Type B pancreatic cell (in vitro differentiated cells): ENCODE data around the gene CSTF2T. TPM values are rescaled to one million over a fixed set of nuclear protein-coding genes. Genes with fewer than 3 reads are reported as not detected.

Experiments used
- DNase-seq: peaks from one replicate; pipeline ENCODE4 v3.0.0; 2021; ENCODE audit warnings: mixed read lengths; ENCODE audit not compliant: unreplicated experiment; ENCODE audit errors: extremely low spot score
- H3K27ac Mint-ChIP-seq: 2 replicates; pipeline ENCODE4 v1.8.0; 2021; ENCODE audit warnings: mild to moderate bottlenecking, mixed read lengths
- H3K27me3 Mint-ChIP-seq: 2 replicates; pipeline ENCODE4 v1.8.0; 2021; ENCODE audit warnings: mixed read lengths
- H3K36me3 Mint-ChIP-seq: 2 replicates; pipeline ENCODE4 v1.8.0; 2021; ENCODE audit warnings: mixed read lengths
- H3K4me1 Mint-ChIP-seq: one replicate; pipeline ENCODE4 v1.8.0; 2021; ENCODE audit warnings: mixed read lengths; ENCODE audit not compliant: unreplicated experiment
- H3K4me3 Mint-ChIP-seq: 2 replicates; pipeline ENCODE4 v1.8.0; 2021; ENCODE audit warnings: mild to moderate bottlenecking, mixed read lengths
- H3K9me3 Mint-ChIP-seq: 2 replicates; pipeline ENCODE4 v1.8.0; 2021; ENCODE audit warnings: mixed read lengths
- total RNA-seq: library from RNA; stranded (reverse); gene quantifications from 2 replicates; pipeline ENCODE4 v1.2.1, GENCODE V29; 2021; ENCODE audit warnings: low replicate concordance
- TF ChIP-seq, protein P1 (sequence below): fragments of 200-600 bp; sonication (generic); conservative IDR thresholded peaks from 2 replicates; pipeline ENCODE4 v1.5.0; 2021; ENCODE audit warnings: antibody characterized with exemption, mild to moderate bottlenecking

Gene CSTF2T
- total RNA-seq, 1 donor from 2014 or later, result 31.6 TPM

DNA sequence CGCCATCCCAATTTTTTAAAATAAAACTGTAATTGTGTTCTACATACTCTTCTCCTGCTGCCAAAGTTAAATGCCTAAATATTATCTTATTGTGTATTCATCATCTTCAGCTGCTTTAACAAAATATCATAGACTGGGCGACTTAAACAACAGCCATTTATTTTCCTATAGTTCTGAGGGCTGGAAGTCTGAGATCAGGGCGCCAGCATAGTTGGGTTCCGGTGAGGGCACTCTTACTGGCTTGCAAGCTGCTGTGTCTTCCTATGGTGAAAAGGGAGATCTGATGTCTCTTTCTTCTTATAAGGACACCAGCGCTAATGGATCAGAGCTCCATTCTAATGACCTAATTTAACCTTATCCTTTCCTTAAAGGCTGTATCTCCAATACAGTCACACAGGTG lies 30.4 kb downstream of the CSTF2T start:
- no peaks in the 10 kb centered on the region for H3K27me3 Mint-ChIP-seq
- no peak for DNase-seq
- H3K9me3 Mint-ChIP-seq, result peaks cover 5% of the 10 kb centered on the region
- TF ChIP-seq, protein P1, sequence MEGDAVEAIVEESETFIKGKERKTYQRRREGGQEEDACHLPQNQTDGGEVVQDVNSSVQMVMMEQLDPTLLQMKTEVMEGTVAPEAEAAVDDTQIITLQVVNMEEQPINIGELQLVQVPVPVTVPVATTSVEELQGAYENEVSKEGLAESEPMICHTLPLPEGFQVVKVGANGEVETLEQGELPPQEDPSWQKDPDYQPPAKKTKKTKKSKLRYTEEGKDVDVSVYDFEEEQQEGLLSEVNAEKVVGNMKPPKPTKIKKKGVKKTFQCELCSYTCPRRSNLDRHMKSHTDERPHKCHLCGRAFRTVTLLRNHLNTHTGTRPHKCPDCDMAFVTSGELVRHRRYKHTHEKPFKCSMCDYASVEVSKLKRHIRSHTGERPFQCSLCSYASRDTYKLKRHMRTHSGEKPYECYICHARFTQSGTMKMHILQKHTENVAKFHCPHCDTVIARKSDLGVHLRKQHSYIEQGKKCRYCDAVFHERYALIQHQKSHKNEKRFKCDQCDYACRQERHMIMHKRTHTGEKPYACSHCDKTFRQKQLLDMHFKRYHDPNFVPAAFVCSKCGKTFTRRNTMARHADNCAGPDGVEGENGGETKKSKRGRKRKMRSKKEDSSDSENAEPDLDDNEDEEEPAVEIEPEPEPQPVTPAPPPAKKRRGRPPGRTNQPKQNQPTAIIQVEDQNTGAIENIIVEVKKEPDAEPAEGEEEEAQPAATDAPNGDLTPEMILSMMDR, result no peak
- no peak overlapping the region for H3K27ac Mint-ChIP-seq
- H3K36me3 Mint-ChIP-seq, result no peaks in the 10 kb centered on the region
- H3K4me3 Mint-ChIP-seq, result no peak overlapping the region
- peaks cover 7% of the 10 kb centered on the region for H3K4me1 Mint-ChIP-seq

DNA sequence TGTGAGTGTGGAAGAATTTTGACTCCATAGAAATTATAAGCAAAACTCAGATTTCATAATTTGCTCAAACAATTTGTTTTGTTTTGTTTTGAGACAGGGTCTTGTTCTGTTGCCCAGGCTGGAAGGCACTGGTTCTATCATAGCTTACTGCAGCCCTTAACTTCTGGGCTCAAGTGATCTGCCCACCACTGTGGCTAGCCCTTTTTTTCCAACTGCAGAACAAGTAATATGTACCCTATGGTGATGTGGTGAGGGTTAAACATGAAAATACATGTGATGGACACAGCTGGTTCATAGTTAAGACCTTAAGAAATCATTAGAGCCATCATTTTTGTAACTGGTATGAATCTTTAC lies 31.1 kb downstream of the CSTF2T start:
- no peaks in the 10 kb centered on the region for H3K36me3 Mint-ChIP-seq
- no peak overlapping the region for H3K4me3 Mint-ChIP-seq
- DNase-seq, result no peak
- TF ChIP-seq, protein P1, result no peak
- peaks cover 5% of the 10 kb centered on the region for H3K9me3 Mint-ChIP-seq
- no peak overlapping the region for H3K27ac Mint-ChIP-seq
- no peaks in the 10 kb centered on the region for H3K27me3 Mint-ChIP-seq
- peaks cover 7% of the 10 kb centered on the region for H3K4me1 Mint-ChIP-seq

DNA sequence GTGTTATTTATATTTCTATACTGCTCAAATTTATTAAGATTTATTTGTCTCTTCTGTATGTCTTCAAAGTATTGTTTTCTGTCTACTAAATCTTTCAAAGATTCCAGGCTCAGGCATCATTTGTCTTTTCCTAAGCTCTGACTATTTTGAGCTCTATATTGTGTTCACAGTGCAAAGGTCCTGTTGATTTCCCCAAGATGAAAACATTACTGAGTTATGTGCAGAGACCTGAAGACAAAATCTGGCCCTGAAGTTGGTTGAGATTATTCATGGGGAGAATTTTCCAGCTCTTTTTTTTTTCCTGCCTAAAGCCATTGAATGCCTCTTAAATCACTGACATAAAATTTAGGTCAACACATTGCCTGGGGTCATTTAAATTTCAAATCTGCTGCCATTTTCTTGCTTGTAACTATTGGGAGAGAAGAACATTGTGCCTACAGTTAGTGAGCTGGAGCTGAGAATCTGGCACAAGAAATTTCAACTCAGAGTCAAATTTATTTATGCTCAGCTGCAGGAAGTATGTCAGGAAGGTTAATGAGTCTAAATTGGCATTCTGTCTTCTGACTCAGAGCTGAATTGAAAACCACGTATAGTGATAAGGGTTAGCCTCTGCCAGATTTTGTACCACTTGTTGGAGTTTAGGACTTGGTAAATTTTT lies 31.6 kb downstream of the CSTF2T start:
- peaks cover 7% of the 10 kb centered on the region for H3K9me3 Mint-ChIP-seq
- DNase-seq, result no peak
- TF ChIP-seq, protein P1, result no peak
- no peak overlapping the region for H3K27ac Mint-ChIP-seq
- H3K36me3 Mint-ChIP-seq, result no peaks in the 10 kb centered on the region
- H3K4me3 Mint-ChIP-seq, result no peak overlapping the region
- peaks cover 7% of the 10 kb centered on the region for H3K4me1 Mint-ChIP-seq
- peaks cover under 1% of the 10 kb centered on the region for H3K27me3 Mint-ChIP-seq

DNA sequence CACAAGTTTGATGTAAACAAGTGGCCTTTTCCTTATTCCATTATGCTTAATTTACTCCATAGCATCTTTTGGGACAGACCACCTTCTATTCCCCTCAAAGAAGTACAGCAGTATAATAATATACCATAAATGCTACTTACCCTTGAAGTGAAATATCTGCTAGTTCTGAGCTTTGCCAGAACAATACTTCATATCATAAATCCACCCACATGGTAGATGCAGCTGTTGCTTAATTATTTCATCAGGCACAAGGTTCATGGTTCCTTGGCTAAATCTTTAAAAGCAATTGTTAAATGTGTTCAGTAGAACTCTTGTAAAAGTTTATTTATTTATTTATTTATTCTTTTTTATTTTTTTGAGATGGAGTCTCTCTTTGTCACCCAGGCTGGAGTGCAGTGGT lies 32.9 kb downstream of the CSTF2T start:
- TF ChIP-seq, protein P1, result no peak
- Mint-ChIP-seq H3K36me3 (no peaks in the 10 kb centered on the region), H3K4me3 (no peak overlapping the region), H3K4me1 (peaks cover 7% of the 10 kb centered on the region), H3K9me3 (peaks cover 6% of the 10 kb centered on the region), H3K27me3 (peaks cover 4% of the 10 kb centered on the region), H3K27ac (no peak overlapping the region)
- DNase-seq, result no peak

DNA sequence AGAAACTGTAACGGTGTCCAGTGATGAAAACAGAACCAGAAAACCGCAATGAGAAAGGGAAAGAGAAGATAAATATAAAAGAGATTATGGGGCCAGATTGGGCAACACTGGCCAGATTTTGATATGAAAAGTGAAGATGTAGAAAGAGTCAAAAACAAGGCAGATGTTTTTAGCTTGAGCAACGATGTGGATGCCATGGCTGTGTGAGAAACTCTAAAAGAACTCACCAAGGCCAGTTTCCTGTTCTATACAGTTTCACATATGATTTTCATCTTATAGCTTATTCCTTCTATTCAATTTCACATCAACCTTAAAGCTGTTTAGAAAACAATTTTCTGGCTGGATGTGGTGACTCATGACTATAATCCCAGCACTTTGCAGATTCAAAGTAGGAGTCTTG lies 36.3 kb downstream of the CSTF2T start:
- TF ChIP-seq, protein P1, result no peak
- no peak for DNase-seq
- H3K9me3 Mint-ChIP-seq, result peaks cover 6% of the 10 kb centered on the region
- H3K4me3 Mint-ChIP-seq, result no peak overlapping the region
- H3K27ac Mint-ChIP-seq, result no peak overlapping the region
- H3K36me3 Mint-ChIP-seq, result no peaks in the 10 kb centered on the region
- H3K27me3 Mint-ChIP-seq, result peaks cover 4% of the 10 kb centered on the region
- H3K4me1 Mint-ChIP-seq, result peaks cover 6% of the 10 kb centered on the region

DNA sequence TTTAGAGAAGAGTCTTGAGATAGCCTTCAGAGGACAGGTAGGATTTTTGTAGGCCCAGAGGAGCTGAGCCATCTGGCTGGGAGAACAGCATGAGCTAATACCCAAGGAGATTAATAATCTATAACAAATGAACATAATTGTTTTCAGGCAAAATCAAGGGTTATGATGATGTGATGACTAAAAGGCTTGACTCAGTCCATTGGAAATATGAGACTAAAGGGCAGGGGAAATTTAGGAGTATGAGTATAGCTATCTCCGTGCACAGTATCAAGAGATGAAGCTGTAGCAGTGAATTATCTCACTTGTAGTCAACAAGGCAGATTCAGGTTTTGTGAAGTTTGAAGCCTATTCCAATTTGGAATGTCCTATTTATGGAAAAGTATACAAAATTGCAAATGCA lies 40.1 kb downstream of the CSTF2T start:
- Mint-ChIP-seq H3K9me3 (peaks cover 6% of the 10 kb centered on the region), H3K27ac (no peak overlapping the region), H3K4me3 (no peak overlapping the region)

More for the DNA sequence above, 40.1 kb downstream of the CSTF2T start:
- TF ChIP-seq, protein P1, result no peak
- Mint-ChIP-seq H3K27me3 (peaks cover 4% of the 10 kb centered on the region), H3K36me3 (no peaks in the 10 kb centered on the region), H3K4me1 (peaks cover 12% of the 10 kb centered on the region)
- no peak for DNase-seq
